ENCODE data around the gene PDE1A. TPM values are rescaled to one million over a fixed set of nuclear protein-coding genes. Genes with fewer than 3 reads are reported as not detected.

PDE1A gene
- total and polyA plus RNA-seq, 3 experiments from 2014 or later, result not detected

DNA sequence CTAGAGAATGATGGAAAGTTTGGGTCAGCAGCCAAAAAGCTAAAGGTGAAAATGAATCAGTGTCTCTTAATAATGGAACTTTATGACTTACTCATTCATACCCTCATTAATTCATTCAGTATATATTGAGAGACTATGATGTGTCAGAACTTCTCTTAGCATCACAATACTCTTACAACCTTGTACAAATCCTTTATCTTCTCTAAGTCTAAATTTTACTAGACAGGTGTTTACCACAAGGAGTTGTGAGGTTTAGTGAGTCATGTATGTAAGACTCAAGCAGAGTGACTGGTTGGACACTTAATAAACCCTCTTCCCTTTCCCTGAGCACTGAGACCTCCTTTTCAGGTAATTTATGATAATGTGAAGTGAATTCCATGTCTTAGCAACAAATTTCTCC, 311.6 kb downstream of the PDE1A start:
- POLR2A ChIA-PET, result no interaction called here
- CTCF ChIA-PET, result no interaction called here
- H3K4me3 Mint-ChIP-seq, result no peak overlapping the region
- no peaks in the 10 kb centered on the region for H3K9me3 ChIP-seq (ENCODE audit: low read length)
- H3K4me1 ChIP-seq (ENCODE audit: insufficient read depth, low read length), result no peaks in the 10 kb centered on the region
- no peak overlapping the region for H3K27ac ChIP-seq (ENCODE audit: low read depth, low read length)
- peaks cover 0 to 4% of the 10 kb centered on the region in 2 donors for H3K27me3 Mint-ChIP-seq
- no peaks in the 10 kb centered on the region for H3K36me3 ChIP-seq (ENCODE audit: insufficient read depth, low read length)
- H3K9me3 Mint-ChIP-seq, result no peaks in the 10 kb centered on the region
- H3K36me3 Mint-ChIP-seq, result no peaks in the 10 kb centered on the region
- no peak for DNase-seq
- no peak overlapping the region for H3K4me3 ChIP-seq (ENCODE audit: low read length)
- H3K27ac Mint-ChIP-seq, result no peak overlapping the region
- no peaks in the 10 kb centered on the region for H3K27me3 ChIP-seq (ENCODE audit: insufficient read depth, low read length, poor library complexity, severe bottlenecking)
- no peaks in the 10 kb centered on the region for H3K4me1 Mint-ChIP-seq

DNA sequence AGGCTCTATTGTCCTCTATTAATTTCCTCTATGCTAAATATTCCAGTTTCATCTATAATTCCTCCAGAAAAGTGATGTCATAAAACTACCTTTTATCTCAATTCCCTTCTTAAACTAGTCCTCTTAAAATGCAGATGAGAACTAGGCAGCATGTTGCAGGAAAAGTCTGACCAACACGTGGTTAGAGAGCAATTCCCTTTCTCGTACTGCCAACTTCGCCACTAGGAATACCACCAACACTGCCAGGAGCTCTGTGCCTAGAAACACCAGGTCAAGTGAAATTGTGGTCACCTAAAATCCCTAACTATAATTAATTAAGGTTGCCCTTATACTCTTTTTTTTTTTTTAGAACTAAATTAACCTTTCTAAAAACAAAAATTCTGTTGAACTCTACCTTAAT, 313.5 kb downstream of the PDE1A start:
- ChIA-PET POLR2A (no interaction called here), CTCF (no interaction called here)
- Mint-ChIP-seq H3K27ac (no peak overlapping the region), H3K9me3 (no peaks in the 10 kb centered on the region), H3K36me3 (no peaks in the 10 kb centered on the region), H3K4me3 (no peak overlapping the region), H3K27me3 (peaks cover 0 to 4% of the 10 kb centered on the region in 2 donors), H3K4me1 (no peaks in the 10 kb centered on the region)
- Histone ChIP-seq H3K27me3 (ENCODE audit: insufficient read depth, low read length, poor library complexity, severe bottlenecking) (no peaks in the 10 kb centered on the region), H3K9me3 (ENCODE audit: low read length) (no peaks in the 10 kb centered on the region), H3K4me3 (ENCODE audit: low read length) (no peak overlapping the region), H3K4me1 (ENCODE audit: insufficient read depth, low read length) (no peaks in the 10 kb centered on the region), H3K36me3 (ENCODE audit: insufficient read depth, low read length) (no peaks in the 10 kb centered on the region), H3K27ac (ENCODE audit: low read depth, low read length) (no peak overlapping the region)
- no peak for DNase-seq

DNA sequence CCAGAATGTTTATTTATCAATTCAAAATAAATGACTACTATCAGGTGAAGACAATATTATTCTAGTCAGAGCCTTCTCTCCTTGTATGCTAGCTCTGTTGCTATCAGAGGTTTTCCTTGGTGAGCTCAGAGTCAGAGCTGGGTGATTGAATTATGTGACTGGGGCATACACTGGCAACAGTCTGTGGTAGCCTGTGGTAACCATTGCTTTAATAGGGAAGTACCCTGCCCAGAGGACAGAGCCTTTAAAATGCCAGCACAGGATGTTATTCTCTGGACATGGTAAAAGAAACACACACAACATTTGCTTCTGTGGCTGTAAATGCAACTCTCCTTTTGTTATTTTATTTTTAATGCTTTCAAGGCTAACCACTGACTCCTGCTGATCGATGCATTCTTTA, 316.5 kb downstream of the PDE1A start:
- no peaks in the 10 kb centered on the region for H3K4me1 ChIP-seq (ENCODE audit: insufficient read depth, low read length)
- Mint-ChIP-seq H3K4me3 (no peak overlapping the region), H3K36me3 (no peaks in the 10 kb centered on the region), H3K9me3 (no peaks in the 10 kb centered on the region), H3K27ac (no peak overlapping the region), H3K27me3 (peaks cover 0 to 8% of the 10 kb centered on the region in 2 donors), H3K4me1 (no peaks in the 10 kb centered on the region)
- no peak overlapping the region for H3K27ac ChIP-seq (ENCODE audit: low read depth, low read length)
- POLR2A ChIA-PET, result no interaction called here
- H3K36me3 ChIP-seq (ENCODE audit: insufficient read depth, low read length), result no peaks in the 10 kb centered on the region
- no peaks in the 10 kb centered on the region for H3K9me3 ChIP-seq (ENCODE audit: low read length)
- no peak for DNase-seq
- CTCF ChIA-PET, result no interaction called here
- no peaks in the 10 kb centered on the region for H3K27me3 ChIP-seq (ENCODE audit: insufficient read depth, low read length, poor library complexity, severe bottlenecking)
- no peak overlapping the region for H3K4me3 ChIP-seq (ENCODE audit: low read length)

DNA sequence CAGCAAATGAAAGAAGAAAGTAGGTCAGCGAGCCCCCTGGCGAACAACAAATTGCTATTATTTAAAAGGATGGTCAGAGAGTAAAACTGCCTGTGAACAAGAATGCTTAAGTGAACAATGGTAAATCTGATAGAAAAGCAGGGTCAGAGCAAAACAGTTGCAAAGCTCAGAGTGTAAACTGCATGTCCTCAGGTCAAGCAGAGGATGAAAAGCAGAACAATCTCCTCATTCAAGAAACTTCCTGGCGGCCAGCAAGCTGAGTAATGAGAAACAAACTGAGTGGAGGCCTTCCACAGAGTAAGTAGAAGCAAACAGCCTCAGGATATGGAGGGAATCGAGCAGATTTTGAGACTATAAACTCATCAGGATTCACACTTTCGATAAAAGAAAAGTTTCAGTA, 323.3 kb downstream of the PDE1A start:
- H3K4me3 Mint-ChIP-seq, result no peak overlapping the region
- H3K27me3 Mint-ChIP-seq, result peaks cover 2 to 11% of the 10 kb centered on the region in 2 donors
- no peak overlapping the region for H3K4me3 ChIP-seq (ENCODE audit: low read length)
- H3K27ac Mint-ChIP-seq, result no peak overlapping the region
- no peaks in the 10 kb centered on the region for H3K4me1 Mint-ChIP-seq
- no peaks in the 10 kb centered on the region for H3K36me3 ChIP-seq (ENCODE audit: insufficient read depth, low read length)
- no peak overlapping the region for H3K27ac ChIP-seq (ENCODE audit: low read depth, low read length)
- no peaks in the 10 kb centered on the region for H3K9me3 Mint-ChIP-seq
- H3K36me3 Mint-ChIP-seq, result no peaks in the 10 kb centered on the region
- ChIA-PET CTCF (no interaction called here), POLR2A (no interaction called here)
- no peaks in the 10 kb centered on the region for H3K27me3 ChIP-seq (ENCODE audit: insufficient read depth, low read length, poor library complexity, severe bottlenecking)
- no peak for DNase-seq
- no peaks in the 10 kb centered on the region for H3K9me3 ChIP-seq (ENCODE audit: low read length)
- H3K4me1 ChIP-seq (ENCODE audit: insufficient read depth, low read length), result no peaks in the 10 kb centered on the region

DNA sequence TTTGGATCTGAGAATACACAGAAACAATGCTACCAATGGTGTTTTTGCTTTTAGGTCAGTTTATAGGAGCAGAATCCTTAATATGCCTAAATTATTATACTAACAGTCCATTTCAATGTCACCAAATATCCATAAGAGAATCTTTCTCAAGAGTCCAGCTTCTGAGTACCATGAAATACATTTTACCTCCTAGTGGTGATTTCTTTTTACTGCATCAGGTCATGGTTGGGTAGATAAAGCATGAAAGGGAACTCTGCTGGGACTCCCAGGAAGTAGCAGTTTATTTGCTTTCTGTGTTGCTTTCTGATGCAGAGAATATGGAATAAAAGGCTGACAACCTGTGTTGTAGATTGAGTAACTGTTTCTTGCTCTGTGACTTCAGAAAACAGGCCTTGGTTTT, 325.6 kb downstream of the PDE1A start:
- Mint-ChIP-seq H3K36me3 (no peaks in the 10 kb centered on the region), H3K4me3 (no peak overlapping the region), H3K4me1 (no peaks in the 10 kb centered on the region), H3K9me3 (peaks cover 0 to 3% (median 0%) of the 10 kb centered on the region in 5 donors), H3K27me3 (peaks cover 2 to 14% of the 10 kb centered on the region in 2 donors), H3K27ac (no peak overlapping the region)
- no peaks in the 10 kb centered on the region for H3K27me3 ChIP-seq (ENCODE audit: insufficient read depth, low read length, poor library complexity, severe bottlenecking)
- no peaks in the 10 kb centered on the region for H3K36me3 ChIP-seq (ENCODE audit: insufficient read depth, low read length)
- ChIA-PET CTCF (no interaction called here), POLR2A (no interaction called here)
- no peak overlapping the region for H3K4me3 ChIP-seq (ENCODE audit: low read length)
- DNase-seq, result no peak
- H3K4me1 ChIP-seq (ENCODE audit: insufficient read depth, low read length), result no peaks in the 10 kb centered on the region
- no peak overlapping the region for H3K27ac ChIP-seq (ENCODE audit: low read depth, low read length)
- H3K9me3 ChIP-seq (ENCODE audit: low read length), result no peaks in the 10 kb centered on the region

DNA sequence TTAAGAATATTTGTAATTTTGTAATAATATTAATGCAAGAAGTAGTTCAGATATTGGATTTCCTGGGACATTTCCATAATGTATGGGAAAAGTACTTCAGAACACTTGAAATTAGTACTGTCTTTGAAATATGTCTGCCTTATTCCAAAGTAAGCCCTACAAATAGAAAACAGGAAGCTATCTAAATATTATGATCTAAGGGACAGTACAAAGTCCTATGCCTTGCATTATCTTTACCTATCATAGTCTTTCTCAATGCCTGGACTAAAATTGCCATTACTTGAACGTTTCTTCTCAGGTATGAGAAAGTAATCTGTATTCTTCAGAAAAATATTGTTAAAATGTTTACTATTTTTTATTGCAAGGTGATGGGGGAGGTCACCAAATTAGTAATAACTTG, 328.2 kb downstream of the PDE1A start:
- H3K9me3 Mint-ChIP-seq, result peaks cover 0 to 3% (median 2%) of the 10 kb centered on the region in 5 donors
- no peak for DNase-seq
- ChIA-PET CTCF (no interaction called here), POLR2A (no interaction called here)
- H3K4me1 Mint-ChIP-seq, result no peaks in the 10 kb centered on the region
- H3K27me3 Mint-ChIP-seq, result peaks cover 1 to 19% of the 10 kb centered on the region in 2 donors
- H3K4me3 Mint-ChIP-seq, result no peak overlapping the region
- H3K27me3 ChIP-seq (ENCODE audit: insufficient read depth, low read length, poor library complexity, severe bottlenecking), result no peaks in the 10 kb centered on the region
- H3K27ac ChIP-seq (ENCODE audit: low read depth, low read length), result no peak overlapping the region
- H3K4me1 ChIP-seq (ENCODE audit: insufficient read depth, low read length), result no peaks in the 10 kb centered on the region
- no peaks in the 10 kb centered on the region for H3K9me3 ChIP-seq (ENCODE audit: low read length)
- no peaks in the 10 kb centered on the region for H3K36me3 Mint-ChIP-seq
- H3K36me3 ChIP-seq (ENCODE audit: insufficient read depth, low read length), result no peaks in the 10 kb centered on the region
- peak overlapping the region in 1 of 8 donors; percentile 16 for H3K27ac Mint-ChIP-seq
- H3K4me3 ChIP-seq (ENCODE audit: low read length), result no peak overlapping the region

DNA sequence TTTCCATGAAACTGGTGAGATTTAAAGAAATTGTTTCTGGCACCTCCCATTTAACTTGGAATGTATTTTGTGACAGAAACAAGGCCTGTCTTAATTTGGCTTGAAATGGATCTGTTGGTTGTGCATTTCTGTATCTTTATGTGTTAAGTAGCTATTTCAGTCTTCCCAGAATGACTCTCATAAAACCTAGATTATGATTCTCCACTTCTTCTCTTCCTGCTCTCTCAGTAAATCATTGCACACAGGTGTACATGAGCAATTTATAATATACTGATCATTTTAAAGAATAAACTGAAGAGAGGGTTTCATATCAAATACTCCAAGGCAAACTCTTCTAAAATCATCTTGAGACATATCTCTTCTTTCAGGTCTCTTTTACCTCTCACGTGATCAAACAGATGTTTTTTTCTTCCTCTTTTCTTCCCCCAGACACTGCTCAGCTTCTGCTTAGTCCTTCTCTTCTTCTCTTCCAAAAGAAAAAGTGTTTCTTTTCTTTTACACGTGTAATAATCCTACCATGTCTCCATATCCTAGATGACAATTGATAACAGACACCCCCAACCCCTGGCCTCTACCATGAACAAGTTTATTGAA, 329.2 kb downstream of the PDE1A start:
- ChIA-PET POLR2A (no interaction called here), CTCF (no interaction called here)
- H3K27ac Mint-ChIP-seq, result no peak overlapping the region

DNA sequence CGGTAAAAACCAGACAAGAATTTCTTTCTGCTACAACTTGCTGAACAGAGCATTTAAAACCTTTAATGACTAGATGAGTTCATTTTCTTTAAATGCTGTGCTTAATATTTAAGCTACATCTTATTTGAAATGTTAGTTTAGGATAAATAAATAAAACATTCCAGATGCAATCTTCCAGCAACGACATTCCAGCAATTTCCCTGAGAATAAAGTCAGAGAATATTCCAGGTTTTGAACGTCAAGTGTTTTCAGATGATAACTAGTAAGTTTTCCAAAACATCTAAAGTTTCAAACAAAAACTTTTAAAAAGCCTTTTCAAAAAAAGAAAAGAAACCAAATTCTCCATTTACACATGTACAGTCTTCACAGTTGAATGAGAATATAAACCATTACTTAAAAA, 336.4 kb downstream of the PDE1A start:
- H3K9me3 ChIP-seq (ENCODE audit: low read length), result no peaks in the 10 kb centered on the region
- DNase-seq, result no peak
- Mint-ChIP-seq H3K27me3 (peaks cover 0 to 26% of the 10 kb centered on the region in 2 donors), H3K4me1 (no peaks in the 10 kb centered on the region), H3K36me3 (no peaks in the 10 kb centered on the region), H3K4me3 (no peak overlapping the region), H3K27ac (no peak overlapping the region), H3K9me3 (peaks cover 0 to 6% (median 2%) of the 10 kb centered on the region in 5 donors)
- H3K4me3 ChIP-seq (ENCODE audit: low read length), result no peak overlapping the region
- H3K27ac ChIP-seq (ENCODE audit: low read depth, low read length), result no peak overlapping the region
- no peaks in the 10 kb centered on the region for H3K36me3 ChIP-seq (ENCODE audit: insufficient read depth, low read length)
- ChIA-PET CTCF (no interaction called here), POLR2A (no interaction called here)
- H3K4me1 ChIP-seq (ENCODE audit: insufficient read depth, low read length), result no peaks in the 10 kb centered on the region
- H3K27me3 ChIP-seq (ENCODE audit: insufficient read depth, low read length, poor library complexity, severe bottlenecking), result no peaks in the 10 kb centered on the region

More for the DNA sequence above, 329.2 kb downstream of the PDE1A start:
- no peak for DNase-seq
- Mint-ChIP-seq H3K9me3 (peaks cover 0 to 6% (median 2%) of the 10 kb centered on the region in 5 donors), H3K4me1 (no peaks in the 10 kb centered on the region), H3K4me3 (no peak overlapping the region), H3K27me3 (peaks cover 1 to 20% of the 10 kb centered on the region in 2 donors), H3K36me3 (no peaks in the 10 kb centered on the region)
- Histone ChIP-seq H3K4me3 (ENCODE audit: low read length) (no peak overlapping the region), H3K4me1 (ENCODE audit: insufficient read depth, low read length) (no peaks in the 10 kb centered on the region), H3K27ac (ENCODE audit: low read depth, low read length) (no peak overlapping the region), H3K27me3 (ENCODE audit: insufficient read depth, low read length, poor library complexity, severe bottlenecking) (no peaks in the 10 kb centered on the region), H3K36me3 (ENCODE audit: insufficient read depth, low read length) (no peaks in the 10 kb centered on the region), H3K9me3 (ENCODE audit: low read length) (no peaks in the 10 kb centered on the region)
